Measurements from ENCODE around the gene HOXC4.

The HOXC4 gene

DNA sequence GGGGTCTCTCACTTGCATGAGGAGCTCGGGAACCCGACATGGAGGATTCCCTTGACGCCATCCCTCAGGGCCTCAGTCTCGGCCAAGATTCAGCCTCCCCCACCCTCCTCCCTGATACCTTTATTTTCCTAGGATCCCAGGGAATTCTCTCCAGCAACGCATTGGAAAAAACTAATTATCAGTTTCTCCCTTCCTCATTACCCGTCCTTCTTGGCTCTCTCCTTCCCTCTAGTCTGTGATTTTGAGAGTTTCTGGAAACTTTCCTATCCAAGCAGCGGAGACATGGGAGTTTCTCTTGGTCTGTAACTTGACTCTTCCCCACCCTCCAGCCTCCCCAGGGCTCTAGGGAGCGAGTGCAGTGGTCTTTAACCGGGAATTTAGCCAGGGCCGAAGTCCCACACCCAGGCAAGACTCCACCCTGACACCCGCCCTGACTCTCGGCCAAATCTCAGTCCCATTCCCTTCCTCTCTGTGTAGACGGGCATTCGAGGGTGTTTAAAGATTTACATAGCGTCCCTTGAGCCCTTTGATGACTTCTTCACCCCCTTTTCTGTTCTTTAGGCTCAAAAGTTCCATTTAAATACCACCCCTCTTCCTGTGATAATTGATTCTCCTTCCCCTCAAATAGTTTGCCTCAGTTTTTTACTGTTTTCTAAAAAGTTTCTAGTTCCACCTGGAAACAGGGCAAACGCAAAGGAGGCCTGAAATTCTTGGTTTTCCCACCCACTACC lies 14.1 kb upstream of the HOXC4 start (continued):
- TF ChIP-seq ZNF518A (tag by site-specific recombination; conservative IDR thresholded peaks at IDR 0.05; ENCODE audit: low read depth) (no peak), YY2 (tag by site-specific recombination; IDR thresholded peaks at IDR 0.05) (no peak), WT1 (tag by site-specific recombination; IDR thresholded peaks at IDR 0.05) (peak; percentile 92), ZNF704 (tag by site-specific recombination; IDR thresholded peaks at IDR 0.05) (no peak), ZNF510 (tag by site-specific recombination; IDR thresholded peaks at IDR 0.05; ENCODE audit: insufficient replicate concordance) (no peak), ZNF2 (tag by site-specific recombination; IDR thresholded peaks at IDR 0.05) (no peak), ZNF214 (tag by site-specific recombination; IDR thresholded peaks at IDR 0.05; ENCODE audit: borderline replicate concordance) (no peak), ZBTB48 (tag by site-specific recombination; IDR thresholded peaks at IDR 0.05) (peak; percentile 87), ZNF211 (tag by site-specific recombination; IDR thresholded peaks at IDR 0.05; ENCODE audit: low read depth) (no peak), ZNF354C (tag by site-specific recombination; IDR thresholded peaks at IDR 0.05; ENCODE audit: borderline replicate concordance, low read depth) (no peak), ZNF350 (tag by site-specific recombination; IDR thresholded peaks at IDR 0.05) (no peak), FEZF1 (tag by site-specific recombination; IDR thresholded peaks at IDR 0.05) (no peak), ZNF157 (tag by site-specific recombination; IDR thresholded peaks at IDR 0.05) (no peak), ZNF639 (tag by site-specific recombination; IDR thresholded peaks at IDR 0.05) (no peak; the same call in none of the 2 replicates), ZNF571 (tag by site-specific recombination; IDR thresholded peaks at IDR 0.05) (no peak), ZNF670 (tag by site-specific recombination; IDR thresholded peaks at IDR 0.05; ENCODE audit: low read depth) (no peak), KLF8 (tag by site-specific recombination; IDR thresholded peaks at IDR 0.05) (peak; percentile 80), ZNF366 (tag by site-specific recombination; conservative IDR thresholded peaks at IDR 0.05) (no peak; the same call in 1 of the 2 replicates), ZNF280D (tag by site-specific recombination; IDR thresholded peaks at IDR 0.05) (no peak), ZFP37 (tag by site-specific recombination; IDR thresholded peaks at IDR 0.05) (no peak), ZBTB49 (tag by site-specific recombination; IDR thresholded peaks at IDR 0.05; ENCODE audit: low read depth) (no peak)
- TF ChIP-seq, protein P1, sequence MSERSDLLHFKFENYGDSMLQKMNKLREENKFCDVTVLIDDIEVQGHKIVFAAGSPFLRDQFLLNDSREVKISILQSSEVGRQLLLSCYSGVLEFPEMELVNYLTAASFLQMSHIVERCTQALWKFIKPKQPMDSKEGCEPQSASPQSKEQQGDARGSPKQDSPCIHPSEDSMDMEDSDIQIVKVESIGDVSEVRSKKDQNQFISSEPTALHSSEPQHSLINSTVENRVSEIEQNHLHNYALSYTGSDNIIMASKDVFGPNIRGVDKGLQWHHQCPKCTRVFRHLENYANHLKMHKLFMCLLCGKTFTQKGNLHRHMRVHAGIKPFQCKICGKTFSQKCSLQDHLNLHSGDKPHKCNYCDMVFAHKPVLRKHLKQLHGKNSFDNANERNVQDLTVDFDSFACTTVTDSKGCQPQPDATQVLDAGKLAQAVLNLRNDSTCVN (tag by site-specific recombination; optimal IDR thresholded peaks at IDR 0.05): no peak
- TF ChIP-seq, protein P2, sequence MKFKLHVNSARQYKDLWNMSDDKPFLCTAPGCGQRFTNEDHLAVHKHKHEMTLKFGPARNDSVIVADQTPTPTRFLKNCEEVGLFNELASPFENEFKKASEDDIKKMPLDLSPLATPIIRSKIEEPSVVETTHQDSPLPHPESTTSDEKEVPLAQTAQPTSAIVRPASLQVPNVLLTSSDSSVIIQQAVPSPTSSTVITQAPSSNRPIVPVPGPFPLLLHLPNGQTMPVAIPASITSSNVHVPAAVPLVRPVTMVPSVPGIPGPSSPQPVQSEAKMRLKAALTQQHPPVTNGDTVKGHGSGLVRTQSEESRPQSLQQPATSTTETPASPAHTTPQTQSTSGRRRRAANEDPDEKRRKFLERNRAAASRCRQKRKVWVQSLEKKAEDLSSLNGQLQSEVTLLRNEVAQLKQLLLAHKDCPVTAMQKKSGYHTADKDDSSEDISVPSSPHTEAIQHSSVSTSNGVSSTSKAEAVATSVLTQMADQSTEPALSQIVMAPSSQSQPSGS (tag by site-specific recombination; IDR thresholded peaks at IDR 0.05; ENCODE audit: low read depth): no peak

All from HEK293 (cell line).